Sigmoid colon (tissue), 7 donors: ENCODE data around the gene EPDR1. TPM values are rescaled to one million over a fixed set of nuclear protein-coding genes. Genes with fewer than 3 reads are reported as not detected.

ENCODE experiments used
- DNase-seq: peaks from one replicate; pipeline ENCODE4 v3.0.0-alpha.2; 2019
- H3K27ac ChIP-seq, 4 donors: fragments of 200-600 bp; sonication (generic); one replicate each; pipeline ENCODE4 v1.5.1; 2016 to 2019; ENCODE audit warnings: mild to moderate bottlenecking in 1 of 4
- H3K27me3 ChIP-seq, 3 donors: fragments of 200-600 bp; sonication (generic); one replicate each; pipeline ENCODE4 v1.5.1; 2019; ENCODE audit warnings: mild to moderate bottlenecking in 1 of 3
- H3K36me3 ChIP-seq, 4 donors: fragments of 200-600 bp; sonication (generic); one replicate each; pipeline ENCODE4 v1.5.1; 2016 to 2019
- H3K4me1 ChIP-seq, 4 donors: fragments of 200-600 bp; sonication (generic); one replicate each; pipeline ENCODE4 v1.5.1; 2017 to 2019
- H3K4me3 ChIP-seq, 4 donors: fragments of 200-600 bp; sonication (generic); one replicate each; pipeline ENCODE4 v1.5.1; 2017 to 2019; ENCODE audit warnings: mild to moderate bottlenecking in 2 of 4, moderate library complexity in 1 of 4
- H3K9me3 ChIP-seq, 4 donors: fragments of 200-600 bp in 3 of 4; sonication (generic) in 3 of 4; one replicate each; pipeline versions ENCODE4 v1.5.1 to v1.6.1; 2013 to 2019
- EP300 ChIP-seq, 4 donors: sonication (generic); formaldehyde crosslinking; IDR thresholded peaks; one replicate each; pipeline ENCODE4 v1.6.1; 2017; ENCODE audit warnings: antibody characterized with exemption in 4 of 4
- POLR2A ChIP-seq, 2 donors: fragments of 450-650 bp; IDR thresholded peaks; one replicate each; pipeline ENCODE4 v1.6.1; 2016; ENCODE audit warnings: antibody characterized with exemption in 2 of 2, mild to moderate bottlenecking in 2 of 2, moderate library complexity in 2 of 2
- POLR2AphosphoS5 ChIP-seq, 4 donors: sonication (generic); formaldehyde crosslinking; IDR thresholded peaks; one replicate each; pipeline ENCODE4 v1.6.1; 2017; ENCODE audit warnings: antibody characterized with exemption in 4 of 4
- WGBS, 2 donors: extraction: QIAGEN DNeasy Blood & Tissue Kit; methylation state at CpG; one replicate each; pipeline ENCODE4 v1.1.7; 2013; 5-methylcytosine and 5-hydroxymethylcytosine counted together
- intact Hi-C: fragments of 100-400 bp; cut with DNase I; formaldehyde crosslinking; loops from one replicate; pipeline ENCODE4 v1.15.1; 2023
- polyA plus RNA-seq, 3 donors: library from polyadenylated mRNA; stranded (reverse); fragments of 200-250 nt; gene quantifications; one replicate each; pipeline ENCODE4 v1.2.3, GENCODE V29; 2013
- total RNA-seq, 4 donors: library from RNA; depleted of rRNA; stranded (reverse); fragments of >200 nt; gene quantifications; one replicate each; pipeline ENCODE4 v1.1.0, GENCODE V29; 2016
- TF ChIP-seq, protein P1 (sequence below), 4 experiments: fragments of 450-650 bp in 3 of 4; fragments of 200-600 bp in 1 of 4; IDR thresholded peaks; one replicate each; pipeline ENCODE4 v1.5.1; 2016 to 2019; ENCODE audit warnings: antibody characterized with exemption in 4 of 4, mild to moderate bottlenecking in 3 of 4, moderate library complexity in 2 of 4
- donor health status: healthy with polysubstance abuse.
- donor health status: Bipolar disorder and iron deficiency.
- donor health status: healthy.

Gene EPDR1
- total and polyA plus RNA-seq, 7 donors: 4.2 to 20.9 (median 9.2) TPM

GRCh38 chr7:37932543-37932942 is 12.1 kb downstream of the EPDR1 start:
- Histone ChIP-seq H3K27ac (no peak overlapping the region), H3K36me3 (no peaks in the 10 kb centered on the region), H3K27me3 (no peaks in the 10 kb centered on the region), H3K4me3 (no peak overlapping the region), H3K9me3 (peaks cover 0 to 2% (median 0%) of the 10 kb centered on the region in 4 donors), H3K4me1 (no peaks in the 10 kb centered on the region)
- TF ChIP-seq POLR2AphosphoS5 (IDR thresholded peaks at IDR 0.05) (no peak), EP300 (IDR thresholded peaks at IDR 0.05) (no peak), POLR2A (IDR thresholded peaks at IDR 0.05) (no peak)
- TF ChIP-seq, protein P1, sequence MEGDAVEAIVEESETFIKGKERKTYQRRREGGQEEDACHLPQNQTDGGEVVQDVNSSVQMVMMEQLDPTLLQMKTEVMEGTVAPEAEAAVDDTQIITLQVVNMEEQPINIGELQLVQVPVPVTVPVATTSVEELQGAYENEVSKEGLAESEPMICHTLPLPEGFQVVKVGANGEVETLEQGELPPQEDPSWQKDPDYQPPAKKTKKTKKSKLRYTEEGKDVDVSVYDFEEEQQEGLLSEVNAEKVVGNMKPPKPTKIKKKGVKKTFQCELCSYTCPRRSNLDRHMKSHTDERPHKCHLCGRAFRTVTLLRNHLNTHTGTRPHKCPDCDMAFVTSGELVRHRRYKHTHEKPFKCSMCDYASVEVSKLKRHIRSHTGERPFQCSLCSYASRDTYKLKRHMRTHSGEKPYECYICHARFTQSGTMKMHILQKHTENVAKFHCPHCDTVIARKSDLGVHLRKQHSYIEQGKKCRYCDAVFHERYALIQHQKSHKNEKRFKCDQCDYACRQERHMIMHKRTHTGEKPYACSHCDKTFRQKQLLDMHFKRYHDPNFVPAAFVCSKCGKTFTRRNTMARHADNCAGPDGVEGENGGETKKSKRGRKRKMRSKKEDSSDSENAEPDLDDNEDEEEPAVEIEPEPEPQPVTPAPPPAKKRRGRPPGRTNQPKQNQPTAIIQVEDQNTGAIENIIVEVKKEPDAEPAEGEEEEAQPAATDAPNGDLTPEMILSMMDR (IDR thresholded peaks at IDR 0.05): no peak
- intact Hi-C loops: no loop called here
- no peak for DNase-seq
- WGBS, 2 donors: 91 to 94% methylated on average over 2 of the region's 2 CpGs

GRCh38 chr7:37933018-37933566 is 12.7 kb downstream of the EPDR1 start:
- H3K36me3 ChIP-seq: no peaks in the 10 kb centered on the region
- 85 to 95% methylated on average over 9 of the region's 9 CpGs for WGBS, 2 donors

GRCh38 chr7:37942934-37943610 is 22.6 kb downstream of the EPDR1 start:
- TF ChIP-seq, protein P1 (IDR thresholded peaks at IDR 0.05): no peak
- TF ChIP-seq POLR2AphosphoS5 (IDR thresholded peaks at IDR 0.05): no peak
- TF ChIP-seq POLR2A (IDR thresholded peaks at IDR 0.05): no peak
- TF ChIP-seq EP300 (IDR thresholded peaks at IDR 0.05): no peak
- DNase-seq: peak; percentile 73
- 11 to 61% methylated on average over 12 of the region's 12 CpGs for WGBS, 2 donors

More at GRCh38 chr7:37933018-37933566, 12.7 kb downstream of the EPDR1 start:
- intact Hi-C loops: no loop called here
- peaks cover 0 to 2% (median 0%) of the 10 kb centered on the region in 4 donors for H3K9me3 ChIP-seq
- H3K27me3 ChIP-seq: no peaks in the 10 kb centered on the region
- no peak overlapping the region for H3K4me3 ChIP-seq
- TF ChIP-seq, protein P1 (IDR thresholded peaks at IDR 0.05): no peak
- TF ChIP-seq POLR2A (IDR thresholded peaks at IDR 0.05): no peak
- H3K4me1 ChIP-seq: no peaks in the 10 kb centered on the region
- DNase-seq: no peak
- no peak overlapping the region for H3K27ac ChIP-seq

DNA sequence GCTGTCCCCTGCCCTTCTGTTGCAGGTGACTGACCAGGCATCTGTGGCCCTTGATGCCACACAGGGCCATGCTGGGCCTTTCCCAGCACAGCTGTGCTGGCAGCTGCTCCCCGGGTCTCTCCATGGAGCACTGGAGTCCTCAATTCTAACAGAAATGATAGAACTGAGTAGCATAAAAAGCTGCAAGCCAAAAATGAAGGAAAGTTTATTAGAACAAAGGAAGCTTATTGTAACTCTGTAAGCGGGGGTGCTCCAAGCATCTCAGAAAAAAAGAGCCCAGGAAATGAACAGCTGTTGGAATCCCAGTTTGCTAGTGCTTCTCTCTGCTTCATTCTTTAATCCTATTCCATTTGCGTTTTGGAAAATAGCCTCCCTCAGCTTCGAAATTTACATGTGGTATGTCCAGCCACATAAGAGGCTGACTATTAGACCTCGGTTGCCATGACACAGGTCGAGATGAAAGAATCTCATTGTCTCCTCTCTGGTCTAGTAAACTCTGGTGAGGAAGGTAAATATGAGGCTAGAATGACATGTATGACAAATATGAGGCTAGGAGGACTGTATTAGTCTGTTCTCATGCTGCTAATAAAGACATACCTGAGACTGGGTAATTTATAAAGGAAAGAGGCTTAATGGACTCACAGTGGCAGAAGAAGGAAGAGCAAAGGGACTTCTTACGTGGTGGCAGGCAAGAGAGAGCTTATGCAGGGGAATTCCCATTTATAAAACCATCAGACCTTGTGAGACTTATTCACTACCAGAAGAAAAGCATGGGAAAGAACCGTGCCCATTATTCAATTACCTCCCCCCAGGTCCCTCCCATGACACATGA is 23.7 kb downstream of the EPDR1 start:
- Histone ChIP-seq H3K9me3 (no peaks in the 10 kb centered on the region), H3K36me3 (no peaks in the 10 kb centered on the region), H3K4me1 (peaks cover 0 to 10% (median 0%) of the 10 kb centered on the region in 4 donors), H3K27ac (peak overlapping the region; percentile 18 to 58 (median 40)), H3K4me3 (no peak overlapping the region), H3K27me3 (no peaks in the 10 kb centered on the region)
- intact Hi-C loops: no loop called here
- 68 to 80% methylated on average over 8 of the region's 8 CpGs for WGBS, 2 donors
- DNase-seq: no peak
- no peak for TF ChIP-seq POLR2A (IDR thresholded peaks at IDR 0.05)

More at GRCh38 chr7:37942934-37943610, 22.6 kb downstream of the EPDR1 start:
- Histone ChIP-seq H3K9me3 (no peaks in the 10 kb centered on the region), H3K27me3 (no peaks in the 10 kb centered on the region), H3K36me3 (no peaks in the 10 kb centered on the region), H3K4me1 (peaks cover 0 to 10% (median 0%) of the 10 kb centered on the region in 4 donors), H3K4me3 (no peak overlapping the region), H3K27ac (peak overlapping the region in 3 of 4 donors; percentile 40 to 58 (median 41))
- intact Hi-C loops: no loop called here

DNA sequence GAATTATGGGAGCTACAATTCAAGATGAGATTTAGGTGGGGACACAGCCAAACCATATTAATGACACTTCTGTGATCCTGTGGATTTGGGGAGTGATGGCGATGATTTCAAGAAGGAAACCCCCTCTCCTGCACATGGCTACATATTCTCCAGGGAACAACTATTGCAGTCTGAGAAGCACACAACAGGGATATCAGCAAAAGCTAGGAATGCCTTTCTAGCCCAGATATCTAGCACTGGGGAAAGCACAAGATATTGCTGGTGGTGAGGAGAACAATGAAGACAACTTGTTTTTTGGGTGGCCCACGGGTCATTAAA is 24.3 kb downstream of the EPDR1 start:
- DNase-seq: no peak
- Histone ChIP-seq H3K4me3 (no peak overlapping the region), H3K36me3 (no peaks in the 10 kb centered on the region), H3K9me3 (no peaks in the 10 kb centered on the region), H3K27me3 (no peaks in the 10 kb centered on the region), H3K27ac (no peak overlapping the region), H3K4me1 (peaks cover 0 to 10% (median 0%) of the 10 kb centered on the region in 4 donors)
- TF ChIP-seq EP300 (IDR thresholded peaks at IDR 0.05): no peak
- 86 to 93% methylated on average over 2 of the region's 2 CpGs for WGBS, 2 donors
- intact Hi-C loops: no loop called here
